H1 (cell line): ENCODE data around the gene CDKL1. TPM values are rescaled to one million over a fixed set of nuclear protein-coding genes. Genes with fewer than 3 reads are reported as not detected.

ENCODE experiments used
- FOSL1 ChIP-seq: IDR thresholded peaks from 2 replicates; pipeline ENCODE4 v1.6.1; 2011; ENCODE audit warnings: mild to moderate bottlenecking, low read depth, low read length, moderate library complexity; ENCODE audit not compliant: insufficient read depth
- MAFK ChIP-seq: IDR thresholded peaks from 2 replicates; pipeline ENCODE4 v1.6.1; 2012; ENCODE audit warnings: low read depth, mild to moderate bottlenecking, improper control_type of control experiment, low read length
- POU5F1 ChIP-seq: IDR thresholded peaks from 2 replicates; pipeline ENCODE4 v1.6.1; 2011; ENCODE audit warnings: low read depth, mild to moderate bottlenecking, low read length, moderate library complexity
- SIX5 ChIP-seq: IDR thresholded peaks from 2 replicates; pipeline ENCODE4 v1.6.1; 2011; ENCODE audit warnings: mild to moderate bottlenecking, low read depth, low read length
- SP4 ChIP-seq: IDR thresholded peaks from 2 replicates; pipeline ENCODE4 v1.6.1; 2012; ENCODE audit warnings: low read length, inconsistent platforms
- polyA plus RNA-seq, 7 experiments: library from polyadenylated mRNA; depleted of rRNA in 3 of 7; stranded (reverse) in 5 of 7; unstranded in 2 of 7; fragments of >200 nt in 5 of 7; fragments of 200-250 nt in 2 of 7; gene quantifications; 1 replicate in 5 of 7; 2 replicates in 1 of 7; 4 replicates in 1 of 7; pipeline versions ENCODE4 v1.2.1 to v1.2.3, GENCODE V29; 2011 to 2013; ENCODE audit warnings: missing spikeins in 2 of 7, mixed read lengths in 2 of 7
- total RNA-seq: library from RNA; stranded (reverse); fragmentation: NEBNext Ultra II Directional; extraction: Animal tissue kit (Norgen Biotek cat#: 25700); gene quantifications from 2 replicates; pipeline ENCODE4 v1.2.1, GENCODE V29; 2021
- TF ChIP-seq, protein P1 (sequence below), 3 experiments: IDR thresholded peaks; 1 replicate in 2 of 3; 2 replicates in 1 of 3; pipeline versions ENCODE4 v1.5.1 to v1.6.1; 2011; ENCODE audit warnings: low read length in 3 of 3, mild to moderate bottlenecking in 3 of 3, inconsistent platforms in 2 of 3, low read depth in 1 of 3, moderate library complexity in 1 of 3; ENCODE audit not compliant: insufficient read depth in 1 of 3; ENCODE audit errors: control extremely low read depth in 1 of 3

The CDKL1 gene
- total and polyA plus RNA-seq, 2 of the 8 experiments (the other 6 are each of a cell fraction or from before 2014, with no cell fraction given) = 1.2 to 2.2 TPM

DNA sequence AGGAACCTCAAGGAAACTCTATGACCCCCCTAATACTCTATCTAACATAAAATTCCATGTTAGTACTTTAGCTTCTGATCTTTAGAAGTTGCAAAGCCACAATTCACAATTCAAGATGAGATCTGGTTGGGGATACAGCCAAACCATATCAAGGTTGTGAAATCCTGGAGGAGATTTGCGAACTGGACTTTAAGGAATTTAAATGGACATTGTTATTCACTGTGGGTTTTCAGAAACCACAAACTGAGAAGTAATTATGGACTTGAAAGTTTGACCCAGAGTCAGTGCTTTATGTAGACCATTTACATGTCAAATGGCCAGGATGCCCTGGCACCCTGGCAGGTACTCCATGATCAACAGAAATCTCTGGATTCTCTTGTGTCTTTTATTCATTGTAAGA lies 14.2 kb upstream of the CDKL1 start (continued):
- TF ChIP-seq POU5F1 (no peak), FOSL1 (no peak), MAFK (no peak), SP4 (no peak), SIX5 (no peak)
- TF ChIP-seq, protein P1, sequence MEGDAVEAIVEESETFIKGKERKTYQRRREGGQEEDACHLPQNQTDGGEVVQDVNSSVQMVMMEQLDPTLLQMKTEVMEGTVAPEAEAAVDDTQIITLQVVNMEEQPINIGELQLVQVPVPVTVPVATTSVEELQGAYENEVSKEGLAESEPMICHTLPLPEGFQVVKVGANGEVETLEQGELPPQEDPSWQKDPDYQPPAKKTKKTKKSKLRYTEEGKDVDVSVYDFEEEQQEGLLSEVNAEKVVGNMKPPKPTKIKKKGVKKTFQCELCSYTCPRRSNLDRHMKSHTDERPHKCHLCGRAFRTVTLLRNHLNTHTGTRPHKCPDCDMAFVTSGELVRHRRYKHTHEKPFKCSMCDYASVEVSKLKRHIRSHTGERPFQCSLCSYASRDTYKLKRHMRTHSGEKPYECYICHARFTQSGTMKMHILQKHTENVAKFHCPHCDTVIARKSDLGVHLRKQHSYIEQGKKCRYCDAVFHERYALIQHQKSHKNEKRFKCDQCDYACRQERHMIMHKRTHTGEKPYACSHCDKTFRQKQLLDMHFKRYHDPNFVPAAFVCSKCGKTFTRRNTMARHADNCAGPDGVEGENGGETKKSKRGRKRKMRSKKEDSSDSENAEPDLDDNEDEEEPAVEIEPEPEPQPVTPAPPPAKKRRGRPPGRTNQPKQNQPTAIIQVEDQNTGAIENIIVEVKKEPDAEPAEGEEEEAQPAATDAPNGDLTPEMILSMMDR (IDR thresholded peaks at IDR 0.05; ENCODE audit: control extremely low read depth in 1 of 3, insufficient read depth in 1 of 3, low read depth in 1 of 3, low read length in 3 of 3) = no peak
